Lung (tissue), 12 donors: ENCODE data around the gene PC. TPM values are rescaled to one million over a fixed set of nuclear protein-coding genes. Genes with fewer than 3 reads are reported as not detected.

Experiments used
- ATAC-seq: fragments of 200-7000 bp; cut with Tn5 transposase; one replicate; pipeline ENCODE4 v1.9.1; 2020; ENCODE audit warnings: moderate number of reproducible peaks; ENCODE audit not compliant: insufficient read depth, low FRiP score
- DNase-seq, 3 donors: peaks; one replicate each; pipeline ENCODE4 v3.0.0-alpha.2; 2013 to 2017
- H3K27ac ChIP-seq, 2 donors: one replicate each; pipeline ENCODE4 v1.5.1; 2013; ENCODE audit warnings: mild to moderate bottlenecking in 2 of 2, moderate library complexity in 2 of 2, control low read depth in 1 of 2, inconsistent platforms in 1 of 2, low read depth in 1 of 2, low read length in 1 of 2
- H3K27me3 ChIP-seq, 3 donors: one replicate each; pipeline ENCODE4 v1.5.1; 2013; ENCODE audit warnings: low read length in 2 of 3; ENCODE audit not compliant: control insufficient read depth in 3 of 3, insufficient read depth in 3 of 3
- H3K36me3 ChIP-seq, 4 donors: one replicate each; pipeline ENCODE4 v1.5.1; 2013; ENCODE audit warnings: low read length in 4 of 4, mild to moderate bottlenecking in 1 of 4, moderate library complexity in 1 of 4; ENCODE audit not compliant: control insufficient read depth in 4 of 4, insufficient read depth in 4 of 4
- H3K4me1 ChIP-seq, 5 donors: one replicate each; pipeline ENCODE4 v1.5.1; 2013; ENCODE audit warnings: low read length in 5 of 5, mild to moderate bottlenecking in 2 of 5, moderate library complexity in 1 of 5; ENCODE audit not compliant: control insufficient read depth in 5 of 5, insufficient read depth in 5 of 5
- H3K4me3 ChIP-seq: one replicate; pipeline ENCODE4 v1.5.1; 2013; ENCODE audit warnings: mild to moderate bottlenecking, control low read depth, moderate library complexity
- H3K9ac ChIP-seq, 2 donors: one replicate each; pipeline ENCODE4 v1.5.1; 2013; ENCODE audit warnings: low read length in 2 of 2, control low read depth in 1 of 2; ENCODE audit not compliant: insufficient read depth in 1 of 2
- H3K9me3 ChIP-seq, 4 donors: one replicate each; pipeline ENCODE4 v1.5.1; 2013; ENCODE audit warnings: low read length in 3 of 4, mild to moderate bottlenecking in 1 of 4, moderate library complexity in 1 of 4; ENCODE audit not compliant: control insufficient read depth in 4 of 4, insufficient read depth in 3 of 4
- WGBS, 2 donors: extraction: QIAGEN DNeasy Blood & Tissue Kit; methylation state at CpG; one replicate each; pipeline ENCODE4 v1.1.7; 2013; 5-methylcytosine and 5-hydroxymethylcytosine counted together
- polyA plus RNA-seq, 2 donors: library from polyadenylated mRNA; stranded (reverse); fragments of 200-250 nt; gene quantifications; one replicate each; pipeline ENCODE4 v1.2.1, GENCODE V29; 2013
- total RNA-seq, 2 donors: library from RNA; depleted of rRNA in 1 of 2; stranded (reverse); fragments of >200 nt in 1 of 2; gene quantifications; one replicate each; pipeline ENCODE4 v1.2.1, GENCODE V29; 2014 to 2021
- TF ChIP-seq, protein P1 (sequence below): IDR thresholded peaks from 2 replicates; pipeline ENCODE4 v1.5.1; 2012; ENCODE audit warnings: mild to moderate bottlenecking; ENCODE audit errors: control extremely low read depth, extremely low read depth
- donor health status: control.
- donor health status: control.
- donor health status: Bipolar disorder and iron deficiency.
- donor health status: healthy.
- donor health status: DM: yes; HTN: yes; CAD: no.

Gene PC
- total and polyA plus RNA-seq, 4 donors = 5.5 to 32.5 (median 12.0) TPM

DNA sequence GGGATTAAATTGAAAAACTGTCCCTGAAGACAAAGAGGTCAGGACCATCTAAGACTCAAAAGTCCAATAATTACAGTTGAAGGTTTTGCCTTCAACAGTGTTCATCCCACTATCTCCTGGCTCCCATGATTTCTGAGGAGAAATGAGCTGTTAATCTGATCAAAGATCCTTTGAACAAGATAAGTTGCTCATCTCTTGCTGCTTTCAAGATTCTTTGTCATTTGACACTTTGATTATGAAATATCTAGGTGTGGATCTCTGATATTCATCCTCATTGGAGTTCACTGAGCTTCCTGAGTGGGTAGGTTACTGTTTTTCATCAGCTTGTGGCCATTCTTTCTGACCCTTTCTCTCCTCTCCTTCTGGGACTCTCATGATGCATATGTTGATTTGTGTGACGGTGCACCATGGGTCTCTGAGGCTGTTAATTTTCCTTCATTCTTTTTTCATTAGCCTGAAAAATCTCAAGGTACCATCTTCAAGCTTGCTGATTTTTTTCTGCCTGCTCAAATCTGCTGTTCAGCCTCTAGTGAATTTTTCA lies 20.9 kb downstream of the PC start:
- Histone ChIP-seq H3K4me3 (no peak overlapping the region), H3K27ac (no peak overlapping the region), H3K9me3 (no peaks in the 10 kb centered on the region), H3K36me3 (no peaks in the 10 kb centered on the region), H3K4me1 (no peaks in the 10 kb centered on the region), H3K9ac (no peak overlapping the region), H3K27me3 (no peaks in the 10 kb centered on the region)
- ATAC-seq (no peak), DNase-seq (no peak)
- 97 to 100% methylated on average over 1 of the region's 1 CpG for WGBS, 2 donors
- TF ChIP-seq, protein P1, sequence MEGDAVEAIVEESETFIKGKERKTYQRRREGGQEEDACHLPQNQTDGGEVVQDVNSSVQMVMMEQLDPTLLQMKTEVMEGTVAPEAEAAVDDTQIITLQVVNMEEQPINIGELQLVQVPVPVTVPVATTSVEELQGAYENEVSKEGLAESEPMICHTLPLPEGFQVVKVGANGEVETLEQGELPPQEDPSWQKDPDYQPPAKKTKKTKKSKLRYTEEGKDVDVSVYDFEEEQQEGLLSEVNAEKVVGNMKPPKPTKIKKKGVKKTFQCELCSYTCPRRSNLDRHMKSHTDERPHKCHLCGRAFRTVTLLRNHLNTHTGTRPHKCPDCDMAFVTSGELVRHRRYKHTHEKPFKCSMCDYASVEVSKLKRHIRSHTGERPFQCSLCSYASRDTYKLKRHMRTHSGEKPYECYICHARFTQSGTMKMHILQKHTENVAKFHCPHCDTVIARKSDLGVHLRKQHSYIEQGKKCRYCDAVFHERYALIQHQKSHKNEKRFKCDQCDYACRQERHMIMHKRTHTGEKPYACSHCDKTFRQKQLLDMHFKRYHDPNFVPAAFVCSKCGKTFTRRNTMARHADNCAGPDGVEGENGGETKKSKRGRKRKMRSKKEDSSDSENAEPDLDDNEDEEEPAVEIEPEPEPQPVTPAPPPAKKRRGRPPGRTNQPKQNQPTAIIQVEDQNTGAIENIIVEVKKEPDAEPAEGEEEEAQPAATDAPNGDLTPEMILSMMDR = no peak

DNA sequence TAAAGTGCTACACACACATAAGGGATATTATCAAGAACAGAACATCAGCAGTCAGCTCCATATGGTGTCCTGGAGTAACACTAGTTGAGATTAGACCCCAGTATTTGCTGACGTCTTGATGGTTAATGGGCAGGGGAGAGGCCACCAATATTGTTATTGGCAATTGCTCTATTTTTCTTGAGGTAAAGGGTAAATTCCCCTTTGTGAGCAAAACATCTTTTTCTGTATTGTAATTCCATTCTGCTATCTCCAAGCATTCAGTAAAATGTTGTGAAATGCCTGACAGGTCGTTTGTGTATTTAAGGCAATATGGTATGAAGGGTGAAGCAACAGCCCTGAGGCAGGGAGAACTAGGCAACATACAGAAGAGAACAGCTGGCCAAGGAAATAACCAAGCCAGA lies 21.9 kb downstream of the PC start:
- H3K9me3 ChIP-seq = no peaks in the 10 kb centered on the region
- no peak overlapping the region for H3K9ac ChIP-seq
- no peaks in the 10 kb centered on the region for H3K4me1 ChIP-seq
- H3K27me3 ChIP-seq = no peaks in the 10 kb centered on the region
- H3K36me3 ChIP-seq = no peaks in the 10 kb centered on the region
- TF ChIP-seq, protein P1 = no peak
- H3K27ac ChIP-seq = no peak overlapping the region
- 60 to 66% methylated on average over 2 of the region's 2 CpGs for WGBS, 2 donors
- H3K4me3 ChIP-seq = no peak overlapping the region
- no peak for DNase-seq
- ATAC-seq = no peak

DNA sequence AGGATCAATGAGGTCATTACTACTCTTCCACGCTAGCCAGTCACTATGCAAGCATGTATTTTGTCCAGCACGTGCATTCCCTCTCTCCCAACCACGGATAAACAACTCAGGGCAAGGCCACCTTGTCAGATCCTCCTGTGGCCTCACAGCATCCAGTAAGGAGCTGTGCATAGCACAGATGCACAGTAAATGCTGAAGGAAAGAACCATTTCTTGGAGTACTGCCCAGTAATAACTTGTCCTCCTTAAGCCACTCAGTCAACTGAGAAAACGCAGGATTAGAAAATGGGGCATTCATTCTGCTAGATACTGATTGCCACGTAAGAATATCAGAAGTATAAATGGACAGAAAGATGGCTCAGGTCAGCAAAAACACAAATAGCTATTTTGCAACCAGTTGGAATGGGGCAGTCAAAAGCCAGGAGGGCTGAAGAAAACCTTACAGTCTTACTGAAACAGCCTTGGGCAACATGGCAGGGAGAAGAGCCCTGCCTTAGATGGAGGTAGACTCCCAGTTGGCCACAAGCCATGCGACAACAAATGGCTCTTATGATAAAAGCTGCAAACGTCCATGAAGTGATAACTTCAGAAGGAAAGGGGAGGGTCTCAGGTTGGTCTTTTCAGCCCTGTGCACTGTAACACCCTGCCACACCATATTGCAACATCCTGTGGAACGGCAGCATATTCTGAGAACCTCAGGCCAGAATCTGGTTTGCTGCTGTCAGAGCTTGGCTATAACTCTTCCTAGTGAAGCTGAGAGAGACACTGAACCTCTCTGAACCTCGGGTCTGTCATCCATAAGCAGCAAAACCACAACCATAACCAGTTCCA lies 23.0 kb downstream of the PC start:
- no peaks in the 10 kb centered on the region for H3K36me3 ChIP-seq
- ATAC-seq (no peak), DNase-seq (no peak)
- H3K4me3 ChIP-seq = no peak overlapping the region
- WGBS, 2 donors = 67 to 69% methylated on average over 9 of the region's 9 CpGs
- H3K9me3 ChIP-seq = no peaks in the 10 kb centered on the region
- H3K9ac ChIP-seq = no peak overlapping the region
- H3K27me3 ChIP-seq = no peaks in the 10 kb centered on the region
- no peaks in the 10 kb centered on the region for H3K4me1 ChIP-seq
- TF ChIP-seq, protein P1 = no peak
- H3K27ac ChIP-seq = no peak overlapping the region
